KMS-11 (cell line): Measurements from ENCODE around the gene SUPT3H.

ENCODE experiments used
- H2AFZ ChIP-seq: fragments of 200-600 bp; sonication (generic); 2 replicates; pipeline ENCODE4 v1.6.1; 2016; ENCODE audit warnings: antibody characterized with exemption, mixed run types, low read depth
- H3K27ac ChIP-seq: fragments of 200-600 bp; sonication (generic); 2 replicates; pipeline ENCODE4 v1.6.1; 2016; ENCODE audit warnings: mild to moderate bottlenecking, mixed run types
- H3K27me3 ChIP-seq: fragments of 200-600 bp; sonication (generic); 2 replicates; pipeline ENCODE4 v1.6.1; 2017; ENCODE audit warnings: mild to moderate bottlenecking, low read depth, mixed run types, moderate library complexity; ENCODE audit not compliant: insufficient read depth
- H3K36me3 ChIP-seq: fragments of 200-600 bp; sonication (generic); 2 replicates; pipeline ENCODE4 v1.6.1; 2017; ENCODE audit warnings: mild to moderate bottlenecking, mixed run types; ENCODE audit not compliant: insufficient read depth
- H3K4me1 ChIP-seq: fragments of 200-600 bp; sonication (generic); 2 replicates; pipeline ENCODE4 v1.6.1; 2016; ENCODE audit warnings: mild to moderate bottlenecking, low read depth, mixed run types; ENCODE audit not compliant: poor library complexity, severe bottlenecking
- H3K4me2 ChIP-seq: fragments of 200-600 bp; sonication (generic); 2 replicates; pipeline ENCODE4 v1.7.0; 2016; ENCODE audit warnings: mild to moderate bottlenecking, mixed run types
- H3K4me3 ChIP-seq: fragments of 200-600 bp; sonication (generic); IDR thresholded peaks from 2 replicates; pipeline ENCODE4 v1.6.1; 2017; ENCODE audit warnings: low read depth, low read length, mixed read lengths; ENCODE audit not compliant: insufficient read depth
- H3K79me2 ChIP-seq: fragments of 200-600 bp; sonication (generic); 2 replicates; pipeline ENCODE4 v1.6.1; 2016; ENCODE audit warnings: low read depth, mixed run types; ENCODE audit not compliant: insufficient read depth
- H3K9ac ChIP-seq: fragments of 200-600 bp; sonication (generic); 2 replicates; pipeline ENCODE4 v1.6.1; 2016; ENCODE audit warnings: mild to moderate bottlenecking, mixed run types
- H4K20me1 ChIP-seq: fragments of 200-600 bp; sonication (generic); 2 replicates; pipeline ENCODE4 v1.6.1; 2016; ENCODE audit warnings: mild to moderate bottlenecking, mixed run types; ENCODE audit not compliant: insufficient read depth
- CTCF ChIP-seq: fragments of 200-600 bp; sonication (generic); conservative IDR thresholded peaks from 2 replicates; pipeline ENCODE4 v1.6.1; 2017; ENCODE audit warnings: low read depth, mild to moderate bottlenecking, antibody characterized with exemption, low read length, moderate library complexity, mixed read lengths

SUPT3H gene

GRCh38 chr6:44943541-44943940 lies 434.2 kb downstream of the SUPT3H start:
- Histone ChIP-seq H3K27me3 (no peaks in the 10 kb centered on the region), H3K4me2 (no peak overlapping the region), H3K4me1 (no peaks in the 10 kb centered on the region), H3K9ac (no peak overlapping the region), H3K79me2 (no peaks in the 10 kb centered on the region), H3K27ac (no peak overlapping the region), H4K20me1 (no peaks in the 10 kb centered on the region), H3K36me3 (no peaks in the 10 kb centered on the region), H2AFZ (no peak overlapping the region), H3K4me3 (no peak overlapping the region)
- no peak for TF ChIP-seq CTCF

GRCh38 chr6:44942798-44943197 lies 434.9 kb downstream of the SUPT3H start:
- no peak overlapping the region for H3K9ac ChIP-seq
- H3K4me1 ChIP-seq, result no peaks in the 10 kb centered on the region
- no peak for TF ChIP-seq CTCF
- H3K27ac ChIP-seq, result no peak overlapping the region
- no peaks in the 10 kb centered on the region for H3K27me3 ChIP-seq
- H3K79me2 ChIP-seq, result no peaks in the 10 kb centered on the region
- no peak overlapping the region for H3K4me2 ChIP-seq
- no peaks in the 10 kb centered on the region for H3K36me3 ChIP-seq
- no peak overlapping the region for H3K4me3 ChIP-seq
- H2AFZ ChIP-seq, result no peak overlapping the region
- H4K20me1 ChIP-seq, result no peaks in the 10 kb centered on the region

GRCh38 chr6:44942201-44942600 lies 435.5 kb downstream of the SUPT3H start:
- Histone ChIP-seq H3K36me3 (no peaks in the 10 kb centered on the region), H3K27me3 (no peaks in the 10 kb centered on the region), H3K79me2 (no peaks in the 10 kb centered on the region), H3K4me1 (no peaks in the 10 kb centered on the region), H3K4me3 (no peak overlapping the region), H3K4me2 (no peak overlapping the region), H2AFZ (no peak overlapping the region), H4K20me1 (no peaks in the 10 kb centered on the region), H3K27ac (no peak overlapping the region), H3K9ac (no peak overlapping the region)
- no peak for TF ChIP-seq CTCF

GRCh38 chr6:44940367-44940766 lies 437.4 kb downstream of the SUPT3H start:
- Histone ChIP-seq H3K4me1 (peaks cover 17% of the 10 kb centered on the region), H3K79me2 (no peaks in the 10 kb centered on the region), H3K4me2 (no peak overlapping the region), H2AFZ (no peak overlapping the region), H3K27ac (no peak overlapping the region), H3K27me3 (no peaks in the 10 kb centered on the region), H3K36me3 (no peaks in the 10 kb centered on the region), H4K20me1 (no peaks in the 10 kb centered on the region), H3K4me3 (no peak overlapping the region), H3K9ac (no peak overlapping the region)
- TF ChIP-seq CTCF, result no peak
